Gastroesophageal sphincter (tissue), 4 donors: ENCODE data around the gene PLIN4. TPM values are rescaled to one million over a fixed set of nuclear protein-coding genes. Genes with fewer than 3 reads are reported as not detected.
"Not testable (repeated sequence)": the region's sequence is repeated elsewhere in the genome, so short reads cannot be mapped to it uniquely, and the experiment has no call there.

Experiments
- ATAC-seq: fragments of 150-250 bp; one replicate; pipeline ENCODE4 v1.9.1; 2016; ENCODE audit warnings: mild to moderate bottlenecking, moderate library complexity
- H3K27ac ChIP-seq, 4 donors: fragments of 200-600 bp; sonication (generic) in 3 of 4; 1 replicate in 3 of 4; 2 replicates in 1 of 4; pipeline ENCODE4 v1.5.1; 2016 to 2019
- H3K27me3 ChIP-seq: fragments of 200-600 bp; sonication (generic); one replicate; pipeline ENCODE4 v1.5.1; 2019
- H3K36me3 ChIP-seq, 2 donors: fragments of 200-600 bp; sonication (generic); one replicate each; pipeline ENCODE4 v1.5.1; 2019; ENCODE audit warnings: control low read depth in 1 of 2
- H3K4me1 ChIP-seq, 3 donors: fragments of 200-600 bp; sonication (generic); 1 replicate in 2 of 3; 2 replicates in 1 of 3; pipeline ENCODE4 v1.5.1; 2016 to 2019; ENCODE audit warnings: control low read depth in 2 of 3
- H3K4me3 ChIP-seq, 2 donors: fragments of 200-600 bp; sonication (generic); one replicate each; pipeline ENCODE4 v1.5.1; 2019; ENCODE audit warnings: mild to moderate bottlenecking in 1 of 2, moderate library complexity in 1 of 2
- H3K9me3 ChIP-seq, 3 donors: fragments of 200-600 bp; sonication (generic); one replicate each; pipeline ENCODE4 v1.5.1; 2017 to 2019; ENCODE audit warnings: control low read depth in 2 of 3
- EP300 ChIP-seq: sonication (generic); formaldehyde crosslinking; IDR thresholded peaks from one replicate; pipeline ENCODE4 v1.6.1; 2017; ENCODE audit warnings: antibody characterized with exemption, mild to moderate bottlenecking
- POLR2A ChIP-seq, 2 donors: fragments of 450-650 bp; IDR thresholded peaks; one replicate each; pipeline ENCODE4 v1.6.1; 2017; ENCODE audit warnings: antibody characterized with exemption in 2 of 2, mild to moderate bottlenecking in 2 of 2, moderate library complexity in 1 of 2
- POLR2AphosphoS5 ChIP-seq: sonication (generic); formaldehyde crosslinking; IDR thresholded peaks from one replicate; pipeline ENCODE4 v1.6.1; 2017; ENCODE audit warnings: antibody characterized with exemption
- WGBS, 2 donors: methylation state at CpG; one replicate each; pipeline ENCODE4 v1.1.5; 2018; ENCODE audit warnings: low coverage in 1 of 2; 5-methylcytosine and 5-hydroxymethylcytosine counted together
- total RNA-seq, 4 donors: library from RNA; depleted of rRNA; stranded (reverse); fragments of >200 nt; gene quantifications; one replicate each; pipeline ENCODE4 v1.1.0, GENCODE V29; 2016
- TF ChIP-seq, protein P1 (sequence below), 4 experiments: fragments of 200-600 bp in 2 of 4; fragments of 450-650 bp in 2 of 4; sonication (generic) in 1 of 4; IDR thresholded peaks; one replicate each; pipeline ENCODE4 v1.5.1; 2017 to 2019; ENCODE audit warnings: antibody characterized with exemption in 4 of 4, mild to moderate bottlenecking in 2 of 4, moderate library complexity in 2 of 4

PLIN4 gene
- total RNA-seq, 4 donors from 2014 or later = 66.0 to 145 (median 87.5) TPM

- ATAC-seq = no peak
- H3K4me3 ChIP-seq = no peak overlapping the region
- TF ChIP-seq POLR2AphosphoS5 = no peak
- TF ChIP-seq, protein P1, sequence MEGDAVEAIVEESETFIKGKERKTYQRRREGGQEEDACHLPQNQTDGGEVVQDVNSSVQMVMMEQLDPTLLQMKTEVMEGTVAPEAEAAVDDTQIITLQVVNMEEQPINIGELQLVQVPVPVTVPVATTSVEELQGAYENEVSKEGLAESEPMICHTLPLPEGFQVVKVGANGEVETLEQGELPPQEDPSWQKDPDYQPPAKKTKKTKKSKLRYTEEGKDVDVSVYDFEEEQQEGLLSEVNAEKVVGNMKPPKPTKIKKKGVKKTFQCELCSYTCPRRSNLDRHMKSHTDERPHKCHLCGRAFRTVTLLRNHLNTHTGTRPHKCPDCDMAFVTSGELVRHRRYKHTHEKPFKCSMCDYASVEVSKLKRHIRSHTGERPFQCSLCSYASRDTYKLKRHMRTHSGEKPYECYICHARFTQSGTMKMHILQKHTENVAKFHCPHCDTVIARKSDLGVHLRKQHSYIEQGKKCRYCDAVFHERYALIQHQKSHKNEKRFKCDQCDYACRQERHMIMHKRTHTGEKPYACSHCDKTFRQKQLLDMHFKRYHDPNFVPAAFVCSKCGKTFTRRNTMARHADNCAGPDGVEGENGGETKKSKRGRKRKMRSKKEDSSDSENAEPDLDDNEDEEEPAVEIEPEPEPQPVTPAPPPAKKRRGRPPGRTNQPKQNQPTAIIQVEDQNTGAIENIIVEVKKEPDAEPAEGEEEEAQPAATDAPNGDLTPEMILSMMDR (IDR thresholded peaks at IDR 0.05) = no peak
- TF ChIP-seq POLR2A (IDR thresholded peaks at IDR 0.05) = no peak
- TF ChIP-seq EP300 = no peak
- no peak overlapping the region for H3K27ac ChIP-seq
- no peaks in the 10 kb centered on the region for H3K36me3 ChIP-seq
- H3K27me3 ChIP-seq = no peaks in the 10 kb centered on the region
- H3K4me1 ChIP-seq = peaks cover 0 to 18% (median 0%) of the 10 kb centered on the region in 3 donors
- H3K9me3 ChIP-seq = no peaks in the 10 kb centered on the region
- WGBS, 2 donors = 41% methylated on average over 3 of the region's 28 CpGs; no CpG with 5 or more reads in 1 of the 2 donors
These were observed 13.4 kb upstream of the PLIN4 start for GRCh38 chr19:4531562-4532165.

GRCh38 chr19:4529924-4530522 lies 11.7 kb upstream of the PLIN4 start:
- Histone ChIP-seq H3K27ac (no peak overlapping the region), H3K4me3 (no peak overlapping the region), H3K4me1 (peaks cover 0 to 7% (median 0%) of the 10 kb centered on the region in 3 donors), H3K9me3 (no peaks in the 10 kb centered on the region), H3K36me3 (no peaks in the 10 kb centered on the region), H3K27me3 (no peaks in the 10 kb centered on the region)
- WGBS, 2 donors = 86 to 100% methylated on average over 4 to 6 of the region's 14 CpGs
- TF ChIP-seq POLR2AphosphoS5 (no peak), POLR2A (IDR thresholded peaks at IDR 0.05) (no peak), EP300 (no peak)
- TF ChIP-seq, protein P1 (IDR thresholded peaks at IDR 0.05) = no peak
- no peak for ATAC-seq

DNA sequence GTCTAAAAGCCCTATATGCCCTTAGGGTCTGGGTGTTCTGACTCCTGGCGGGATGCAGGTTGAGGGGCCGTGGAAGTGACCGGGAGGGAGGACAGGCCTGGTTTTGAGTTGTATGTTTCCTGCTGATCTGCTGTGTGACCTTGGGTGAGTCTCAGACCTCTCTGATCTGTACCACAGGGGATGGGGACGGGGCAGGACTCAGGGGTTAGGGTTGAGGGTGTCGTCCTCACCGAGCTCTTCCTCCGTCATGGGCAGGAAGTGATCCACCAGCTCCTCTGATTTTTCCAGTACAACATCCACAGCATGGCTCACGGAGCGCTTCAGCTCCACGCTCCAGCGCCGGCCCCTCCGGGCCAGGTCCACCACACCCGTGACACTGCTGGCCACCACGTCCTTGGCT lies 10.6 kb upstream of the PLIN4 start:
- no peak for ATAC-seq
- Histone ChIP-seq H3K4me3 (no peak overlapping the region), H3K36me3 (no peaks in the 10 kb centered on the region), H3K27ac (no peak overlapping the region), H3K27me3 (no peaks in the 10 kb centered on the region), H3K4me1 (no peaks in the 10 kb centered on the region), H3K9me3 (no peaks in the 10 kb centered on the region)
- WGBS, 2 donors = 73 to 81% methylated on average over 5 to 9 of the region's 15 CpGs
- TF ChIP-seq POLR2A (IDR thresholded peaks at IDR 0.05) (no peak), EP300 (no peak), POLR2AphosphoS5 (no peak)
- TF ChIP-seq, protein P1 (IDR thresholded peaks at IDR 0.05) = no peak

- H3K27ac ChIP-seq, H3K36me3 ChIP-seq, H3K27me3 ChIP-seq, H3K4me3 ChIP-seq, H3K4me1 ChIP-seq, H3K9me3 ChIP-seq, ATAC-seq: not testable (repeated sequence)
- WGBS, 2 donors = 87 to 91% methylated on average over 7 of the region's 8 CpGs
These were observed 9.1 kb upstream of the PLIN4 start for GRCh38 chr19:4527377-4527776.

DNA sequence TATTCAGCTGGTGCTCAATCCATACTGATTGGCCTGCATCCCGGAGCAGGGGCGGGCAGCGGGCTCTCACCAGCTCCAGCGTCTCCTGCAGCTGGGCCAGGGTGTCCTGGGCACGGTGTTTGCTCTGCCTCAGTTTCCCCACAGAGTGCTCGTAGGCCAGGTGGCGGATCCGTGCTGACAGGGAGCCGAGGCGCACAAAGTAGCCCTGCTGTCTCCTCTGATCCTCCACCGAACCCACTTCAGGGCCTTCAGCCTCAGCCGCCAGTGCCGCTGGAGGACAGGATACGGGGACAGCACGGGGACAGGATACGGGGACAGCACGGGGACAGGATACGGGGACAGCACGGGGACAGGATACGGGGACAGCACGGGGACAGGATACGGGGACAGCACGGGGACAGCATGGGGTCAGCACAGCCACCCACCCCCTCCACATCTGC lies 7.3 kb upstream of the PLIN4 start:
- Histone ChIP-seq H3K27ac (no peak overlapping the region), H3K9me3 (no peaks in the 10 kb centered on the region), H3K27me3 (no peaks in the 10 kb centered on the region), H3K4me3 (no peak overlapping the region), H3K4me1 (peaks cover 0 to 4% (median 0%) of the 10 kb centered on the region in 3 donors), H3K36me3 (no peaks in the 10 kb centered on the region)
- ATAC-seq = no peak
- no CpG with 5 or more reads among the region's 23 CpGs for WGBS, 2 donors
- TF ChIP-seq, protein P1 (IDR thresholded peaks at IDR 0.05) = no peak
- TF ChIP-seq POLR2A (IDR thresholded peaks at IDR 0.05) (no peak), POLR2AphosphoS5 (no peak), EP300 (no peak)
